Measurements from ENCODE around the gene ITPRIP. TPM values are rescaled to one million over a fixed set of nuclear protein-coding genes. Genes with fewer than 3 reads are reported as not detected.
A peak's percentile ranks its signal among the peaks of the same experiment; 100 is the strongest.

Gene ITPRIP
- total and polyA plus RNA-seq, 4 donors, result 3.5 to 7.9 (median 6.0) TPM

DNA sequence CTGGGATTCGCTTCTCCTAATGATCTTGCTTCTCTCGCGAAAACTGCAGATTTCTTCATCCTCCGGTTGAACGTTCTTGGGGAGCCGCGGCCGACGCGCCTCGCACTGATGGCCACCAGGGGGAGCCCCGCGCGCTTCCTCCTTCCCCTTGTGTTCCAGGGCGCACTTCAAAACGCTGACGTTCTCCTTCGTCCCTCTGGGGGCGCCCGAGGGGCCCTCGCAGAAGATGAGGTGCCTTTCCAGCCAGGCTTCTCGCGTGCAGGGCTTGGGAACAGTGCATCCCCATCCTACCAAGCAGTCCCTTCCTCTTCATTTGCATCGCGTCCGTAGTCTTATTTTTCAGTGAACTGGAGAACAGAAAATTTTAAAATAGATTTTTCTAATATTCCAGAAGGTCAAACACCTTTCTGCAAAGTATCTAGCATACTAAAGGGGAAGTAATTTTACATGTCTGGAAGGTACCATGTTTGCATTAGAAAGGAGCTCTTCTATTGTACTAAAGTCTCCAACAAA is 46.8 kb downstream of the ITPRIP start:
- Histone ChIP-seq H3K27ac (ENCODE audit: low read depth in 1 of 2, low read length in 2 of 2) (no peak overlapping the region), H3K4me1 (ENCODE audit: control insufficient read depth in 4 of 4, insufficient read depth in 4 of 4, low read length in 3 of 4) (peaks cover 0 to 5% (median 2%) of the 10 kb centered on the region in 4 donors), H3K9ac (ENCODE audit: low read depth in 1 of 2, low read length in 2 of 2) (no peak overlapping the region), H3K4me3 (ENCODE audit: low read depth in 1 of 3, low read length in 3 of 3) (no peak overlapping the region), H3K27me3 (ENCODE audit: control insufficient read depth in 4 of 4, insufficient read depth in 4 of 4, low read length in 3 of 4) (no peaks in the 10 kb centered on the region), H3K9me3 (ENCODE audit: control insufficient read depth in 4 of 4, low read length in 3 of 4) (no peaks in the 10 kb centered on the region), H3K36me3 (ENCODE audit: control insufficient read depth in 4 of 4, insufficient read depth in 3 of 4, low read depth in 1 of 4, low read length in 3 of 4) (no peaks in the 10 kb centered on the region)
- 3% methylated on average over 26 of the region's 26 CpGs for WGBS
- peak; percentile 90 for DNase-seq (ENCODE audit: low spot score)
- TF ChIP-seq HNF4G (IDR thresholded peaks at IDR 0.05), result no peak
- TF ChIP-seq NR2F2 (IDR thresholded peaks at IDR 0.05), result no peak
- TF ChIP-seq, protein P1, sequence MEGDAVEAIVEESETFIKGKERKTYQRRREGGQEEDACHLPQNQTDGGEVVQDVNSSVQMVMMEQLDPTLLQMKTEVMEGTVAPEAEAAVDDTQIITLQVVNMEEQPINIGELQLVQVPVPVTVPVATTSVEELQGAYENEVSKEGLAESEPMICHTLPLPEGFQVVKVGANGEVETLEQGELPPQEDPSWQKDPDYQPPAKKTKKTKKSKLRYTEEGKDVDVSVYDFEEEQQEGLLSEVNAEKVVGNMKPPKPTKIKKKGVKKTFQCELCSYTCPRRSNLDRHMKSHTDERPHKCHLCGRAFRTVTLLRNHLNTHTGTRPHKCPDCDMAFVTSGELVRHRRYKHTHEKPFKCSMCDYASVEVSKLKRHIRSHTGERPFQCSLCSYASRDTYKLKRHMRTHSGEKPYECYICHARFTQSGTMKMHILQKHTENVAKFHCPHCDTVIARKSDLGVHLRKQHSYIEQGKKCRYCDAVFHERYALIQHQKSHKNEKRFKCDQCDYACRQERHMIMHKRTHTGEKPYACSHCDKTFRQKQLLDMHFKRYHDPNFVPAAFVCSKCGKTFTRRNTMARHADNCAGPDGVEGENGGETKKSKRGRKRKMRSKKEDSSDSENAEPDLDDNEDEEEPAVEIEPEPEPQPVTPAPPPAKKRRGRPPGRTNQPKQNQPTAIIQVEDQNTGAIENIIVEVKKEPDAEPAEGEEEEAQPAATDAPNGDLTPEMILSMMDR (IDR thresholded peaks at IDR 0.05; ENCODE audit: low read depth, low read length, missing input control), result peak; percentile 99
- TF ChIP-seq, protein P2, sequence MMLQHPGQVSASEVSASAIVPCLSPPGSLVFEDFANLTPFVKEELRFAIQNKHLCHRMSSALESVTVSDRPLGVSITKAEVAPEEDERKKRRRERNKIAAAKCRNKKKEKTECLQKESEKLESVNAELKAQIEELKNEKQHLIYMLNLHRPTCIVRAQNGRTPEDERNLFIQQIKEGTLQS (IDR thresholded peaks at IDR 0.05), result no peak
- peak; percentile 92 to 96 for TF ChIP-seq RAD21 (IDR thresholded peaks at IDR 0.05)
- TF ChIP-seq HNF4A (conservative IDR thresholded peaks at IDR 0.05), result peak in 1 of 2 donors; percentile 17
- TF ChIP-seq, protein P3, sequence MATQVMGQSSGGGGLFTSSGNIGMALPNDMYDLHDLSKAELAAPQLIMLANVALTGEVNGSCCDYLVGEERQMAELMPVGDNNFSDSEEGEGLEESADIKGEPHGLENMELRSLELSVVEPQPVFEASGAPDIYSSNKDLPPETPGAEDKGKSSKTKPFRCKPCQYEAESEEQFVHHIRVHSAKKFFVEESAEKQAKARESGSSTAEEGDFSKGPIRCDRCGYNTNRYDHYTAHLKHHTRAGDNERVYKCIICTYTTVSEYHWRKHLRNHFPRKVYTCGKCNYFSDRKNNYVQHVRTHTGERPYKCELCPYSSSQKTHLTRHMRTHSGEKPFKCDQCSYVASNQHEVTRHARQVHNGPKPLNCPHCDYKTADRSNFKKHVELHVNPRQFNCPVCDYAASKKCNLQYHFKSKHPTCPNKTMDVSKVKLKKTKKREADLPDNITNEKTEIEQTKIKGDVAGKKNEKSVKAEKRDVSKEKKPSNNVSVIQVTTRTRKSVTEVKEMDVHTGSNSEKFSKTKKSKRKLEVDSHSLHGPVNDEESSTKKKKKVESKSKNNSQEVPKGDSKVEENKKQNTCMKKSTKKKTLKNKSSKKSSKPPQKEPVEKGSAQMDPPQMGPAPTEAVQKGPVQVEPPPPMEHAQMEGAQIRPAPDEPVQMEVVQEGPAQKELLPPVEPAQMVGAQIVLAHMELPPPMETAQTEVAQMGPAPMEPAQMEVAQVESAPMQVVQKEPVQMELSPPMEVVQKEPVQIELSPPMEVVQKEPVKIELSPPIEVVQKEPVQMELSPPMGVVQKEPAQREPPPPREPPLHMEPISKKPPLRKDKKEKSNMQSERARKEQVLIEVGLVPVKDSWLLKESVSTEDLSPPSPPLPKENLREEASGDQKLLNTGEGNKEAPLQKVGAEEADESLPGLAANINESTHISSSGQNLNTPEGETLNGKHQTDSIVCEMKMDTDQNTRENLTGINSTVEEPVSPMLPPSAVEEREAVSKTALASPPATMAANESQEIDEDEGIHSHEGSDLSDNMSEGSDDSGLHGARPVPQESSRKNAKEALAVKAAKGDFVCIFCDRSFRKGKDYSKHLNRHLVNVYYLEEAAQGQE (IDR thresholded peaks at IDR 0.05), result no peak
- no peak for TF ChIP-seq GABPA (IDR thresholded peaks at IDR 0.05 in 1 of 2, conservative IDR thresholded peaks at IDR 0.05 in 1 of 2)
- peak; percentile 24 for TF ChIP-seq YY1 (IDR thresholded peaks at IDR 0.05)
- no peak for TF ChIP-seq FOXA2 (IDR thresholded peaks at IDR 0.05)
- TF ChIP-seq JUND (IDR thresholded peaks at IDR 0.05), result peak in 1 of 2 donors; percentile 19
- TF ChIP-seq, protein P4, sequence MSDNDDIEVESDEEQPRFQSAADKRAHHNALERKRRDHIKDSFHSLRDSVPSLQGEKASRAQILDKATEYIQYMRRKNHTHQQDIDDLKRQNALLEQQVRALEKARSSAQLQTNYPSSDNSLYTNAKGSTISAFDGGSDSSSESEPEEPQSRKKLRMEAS (IDR thresholded peaks at IDR 0.05), result peak; percentile 5
- TF ChIP-seq, protein P5, sequence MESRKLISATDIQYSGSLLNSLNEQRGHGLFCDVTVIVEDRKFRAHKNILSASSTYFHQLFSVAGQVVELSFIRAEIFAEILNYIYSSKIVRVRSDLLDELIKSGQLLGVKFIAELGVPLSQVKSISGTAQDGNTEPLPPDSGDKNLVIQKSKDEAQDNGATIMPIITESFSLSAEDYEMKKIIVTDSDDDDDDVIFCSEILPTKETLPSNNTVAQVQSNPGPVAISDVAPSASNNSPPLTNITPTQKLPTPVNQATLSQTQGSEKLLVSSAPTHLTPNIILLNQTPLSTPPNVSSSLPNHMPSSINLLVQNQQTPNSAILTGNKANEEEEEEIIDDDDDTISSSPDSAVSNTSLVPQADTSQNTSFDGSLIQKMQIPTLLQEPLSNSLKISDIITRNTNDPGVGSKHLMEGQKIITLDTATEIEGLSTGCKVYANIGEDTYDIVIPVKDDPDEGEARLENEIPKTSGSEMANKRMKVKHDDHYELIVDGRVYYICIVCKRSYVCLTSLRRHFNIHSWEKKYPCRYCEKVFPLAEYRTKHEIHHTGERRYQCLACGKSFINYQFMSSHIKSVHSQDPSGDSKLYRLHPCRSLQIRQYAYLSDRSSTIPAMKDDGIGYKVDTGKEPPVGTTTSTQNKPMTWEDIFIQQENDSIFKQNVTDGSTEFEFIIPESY (IDR thresholded peaks at IDR 0.05), result no peak
- TF ChIP-seq TAF1 (conservative IDR thresholded peaks at IDR 0.05), result no peak
- TF ChIP-seq SP1 (IDR thresholded peaks at IDR 0.05), result no peak
- no peak for TF ChIP-seq EGR1 (IDR thresholded peaks at IDR 0.05; ENCODE audit: low read depth in 2 of 2)
- no peak for TF ChIP-seq FOXA1 (IDR thresholded peaks at IDR 0.05)
- TF ChIP-seq RXRA (IDR thresholded peaks at IDR 0.05), result peak; percentile 22 to 37
